Fibroblast of skin of abdomen (primary cell): Measurements from ENCODE around the gene CTXND2. TPM values are rescaled to one million over a fixed set of nuclear protein-coding genes. Genes with fewer than 3 reads are reported as not detected.
"Not testable (repeated sequence)": the region's sequence is repeated elsewhere in the genome, so short reads cannot be mapped to it uniquely, and the experiment has no call there.

ENCODE experiments used
- DNase-seq: peaks from one replicate; pipeline ENCODE4 v3.0.0-alpha.2; 2013
- polyA plus RNA-seq, 2 experiments: library from polyadenylated mRNA; unstranded; fragments of 120-200 nt; gene quantifications; one replicate each; pipeline ENCODE4 v1.2.1, GENCODE V29; 2013; ENCODE audit not compliant: insufficient read length in 2 of 2

Gene CTXND2
- not detected for polyA plus RNA-seq (2013, experiment 1 of 2; ENCODE audit: insufficient read length)
- polyA plus RNA-seq (2013, experiment 2 of 2; ENCODE audit: insufficient read length) = not detected

DNA sequence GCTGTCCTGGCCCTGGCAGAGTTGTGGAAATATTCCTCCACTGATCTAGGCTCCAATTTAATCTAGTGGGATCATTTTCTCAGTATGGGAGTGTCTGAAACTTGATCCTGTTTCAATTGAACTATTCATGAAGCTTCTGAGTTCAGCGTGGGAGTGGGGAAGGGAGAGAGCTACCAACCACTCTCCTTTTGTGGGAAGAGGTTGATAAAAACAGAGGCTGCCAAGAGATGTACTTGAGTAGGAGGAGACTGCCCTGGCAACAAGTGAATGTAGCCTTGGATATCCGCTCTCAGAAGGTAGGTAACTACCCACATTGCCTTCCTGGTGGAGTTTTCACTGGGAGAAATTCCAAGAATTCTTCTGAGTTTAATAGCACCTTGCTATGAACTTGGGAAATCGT, at the start of gene CTXND2:
TSS of gene CTXND2 (plus strand) at position 119 of the 400 bp plus-strand sequence. CDS start 25,179 bp downstream, outside the sequence.
- DNase-seq = peak; percentile 4

DNA sequence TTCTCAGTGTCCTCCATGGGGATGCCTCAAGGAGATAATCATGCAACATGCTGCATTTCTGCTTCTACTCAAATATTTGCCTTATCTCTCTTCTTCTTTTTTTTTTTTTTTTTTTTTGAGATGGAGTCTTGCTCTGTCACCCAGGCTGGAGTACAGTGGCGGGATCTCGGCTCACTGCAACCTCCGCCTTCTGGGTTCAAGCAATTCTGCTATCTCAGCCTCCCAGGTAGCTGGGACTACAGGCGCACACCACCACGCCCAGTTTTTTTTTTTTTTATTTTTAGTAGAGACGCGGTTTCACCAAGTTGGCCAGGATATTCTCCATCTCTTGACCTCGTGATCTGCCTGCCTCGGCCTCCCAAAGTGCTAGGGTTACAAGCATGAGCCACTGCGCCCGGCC, 46.1 kb upstream of the CTXND2 start:
- DNase-seq = not testable (repeated sequence)

DNA sequence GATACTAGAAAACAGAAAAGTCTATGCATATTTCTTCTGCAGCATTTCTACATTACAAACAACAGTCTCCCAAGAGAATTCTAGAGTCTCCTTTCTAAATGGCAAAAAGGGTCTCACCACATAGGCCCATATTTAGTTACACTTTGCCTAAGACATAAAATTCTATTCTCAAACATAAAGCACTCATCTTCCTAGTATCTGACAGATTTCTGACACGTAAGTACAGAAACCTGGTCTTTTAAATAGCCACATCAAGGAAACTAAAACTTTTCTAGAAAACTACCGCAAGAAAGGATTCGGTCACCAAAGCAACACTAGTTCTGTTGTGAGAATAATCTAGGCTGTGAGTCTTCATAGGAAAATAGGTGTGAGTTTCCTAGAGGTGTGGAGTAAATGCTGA, 45.3 kb upstream of the CTXND2 start:
- DNase-seq = no peak

GRCh38 chr1:150842343-150842742, 44.6 kb upstream of the CTXND2 start:
- DNase-seq = no peak

DNA sequence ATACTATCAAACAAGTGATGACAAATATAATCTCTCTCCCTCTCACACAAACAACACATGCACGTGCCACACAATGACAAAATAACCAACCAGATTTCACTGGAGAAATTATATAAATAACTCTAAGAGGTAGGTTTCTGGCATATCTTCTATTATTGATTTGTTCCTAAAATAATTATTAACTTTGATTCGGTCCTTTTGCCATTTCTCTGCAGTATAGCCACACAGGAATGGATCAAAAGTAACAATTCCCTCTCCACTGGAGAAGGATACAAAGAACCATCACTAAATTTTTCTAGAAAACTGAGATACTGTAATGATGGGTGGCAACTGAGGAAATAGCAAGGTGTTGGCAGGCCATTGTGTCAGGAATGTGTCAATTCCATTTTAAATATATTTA, 44.0 kb upstream of the CTXND2 start:
- DNase-seq = no peak

GRCh38 chr1:150843474-150843873, 43.5 kb upstream of the CTXND2 start:
- no peak for DNase-seq

- no peak for DNase-seq
These were observed 40.3 kb upstream of the CTXND2 start for GRCh38 chr1:150846473-150847146.

GRCh38 chr1:150850801-150851362, 36.1 kb upstream of the CTXND2 start:
- DNase-seq = not testable (repeated sequence)

DNA sequence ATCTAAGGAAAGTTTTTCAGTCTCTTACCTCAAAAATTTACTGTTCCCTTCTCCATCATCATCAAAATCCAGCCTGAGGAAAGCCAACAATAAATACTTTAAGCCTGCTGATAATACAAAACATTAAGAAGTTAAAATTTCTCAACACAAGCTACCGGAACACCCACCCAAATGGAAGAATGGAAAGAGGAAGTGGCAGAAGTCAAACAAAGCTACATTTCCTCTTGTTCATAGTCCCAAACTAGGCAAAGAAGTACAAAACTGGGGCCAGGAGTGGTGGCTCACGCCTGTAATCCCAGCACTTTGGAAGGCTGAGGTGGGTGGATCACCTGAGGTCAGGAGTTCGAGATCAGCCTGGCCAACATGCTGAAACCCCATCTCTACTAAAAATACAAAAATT, 34.2 kb upstream of the CTXND2 start:
- not testable (repeated sequence) for DNase-seq

GRCh38 chr1:150863724-150864123, 23.2 kb upstream of the CTXND2 start:
- no peak for DNase-seq

DNA sequence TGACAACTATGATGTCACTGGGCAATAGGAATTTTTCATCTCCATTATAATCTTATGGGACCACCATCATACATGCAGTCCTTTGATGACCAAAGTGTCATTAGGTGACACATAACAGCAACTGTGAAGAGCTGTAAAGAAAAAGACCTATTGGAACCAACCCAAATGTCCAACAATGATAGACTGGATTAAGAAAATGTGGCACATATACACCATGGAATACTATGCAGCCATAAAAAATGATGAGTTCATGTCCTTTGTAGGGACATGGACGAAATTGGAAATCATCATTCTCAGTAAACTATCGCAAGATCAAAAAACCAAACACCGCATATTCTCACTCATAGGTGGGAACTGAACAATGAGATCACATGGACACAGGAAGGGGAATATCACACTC, 22.7 kb upstream of the CTXND2 start:
- DNase-seq = not testable (repeated sequence)

DNA sequence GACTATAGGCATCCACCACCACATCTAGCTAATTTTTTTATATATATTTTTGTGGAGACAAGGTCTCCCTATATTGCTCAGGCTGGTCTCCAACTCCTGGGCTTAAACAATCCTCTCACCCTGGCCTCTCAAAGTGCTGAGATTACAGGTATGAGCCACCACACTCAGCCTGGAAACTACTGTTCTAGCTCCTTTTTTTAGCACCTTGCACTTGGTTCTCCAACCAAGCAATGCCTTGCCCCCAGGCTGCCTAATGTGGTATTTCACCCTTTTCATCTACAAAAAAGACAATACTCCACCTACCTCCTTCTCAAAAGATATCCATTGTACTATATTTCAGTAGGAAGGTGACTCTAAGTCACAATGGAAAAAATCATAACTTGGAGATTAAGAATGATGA, 17.3 kb upstream of the CTXND2 start:
- no peak for DNase-seq

- DNase-seq = no peak
These were observed 14.4 kb upstream of the CTXND2 start for GRCh38 chr1:150872572-150872971.

- DNase-seq = no peak
These were observed 13.4 kb upstream of the CTXND2 start for GRCh38 chr1:150873521-150873920.

GRCh38 chr1:150874455-150875196, 12.3 kb upstream of the CTXND2 start:
- no peak for DNase-seq

DNA sequence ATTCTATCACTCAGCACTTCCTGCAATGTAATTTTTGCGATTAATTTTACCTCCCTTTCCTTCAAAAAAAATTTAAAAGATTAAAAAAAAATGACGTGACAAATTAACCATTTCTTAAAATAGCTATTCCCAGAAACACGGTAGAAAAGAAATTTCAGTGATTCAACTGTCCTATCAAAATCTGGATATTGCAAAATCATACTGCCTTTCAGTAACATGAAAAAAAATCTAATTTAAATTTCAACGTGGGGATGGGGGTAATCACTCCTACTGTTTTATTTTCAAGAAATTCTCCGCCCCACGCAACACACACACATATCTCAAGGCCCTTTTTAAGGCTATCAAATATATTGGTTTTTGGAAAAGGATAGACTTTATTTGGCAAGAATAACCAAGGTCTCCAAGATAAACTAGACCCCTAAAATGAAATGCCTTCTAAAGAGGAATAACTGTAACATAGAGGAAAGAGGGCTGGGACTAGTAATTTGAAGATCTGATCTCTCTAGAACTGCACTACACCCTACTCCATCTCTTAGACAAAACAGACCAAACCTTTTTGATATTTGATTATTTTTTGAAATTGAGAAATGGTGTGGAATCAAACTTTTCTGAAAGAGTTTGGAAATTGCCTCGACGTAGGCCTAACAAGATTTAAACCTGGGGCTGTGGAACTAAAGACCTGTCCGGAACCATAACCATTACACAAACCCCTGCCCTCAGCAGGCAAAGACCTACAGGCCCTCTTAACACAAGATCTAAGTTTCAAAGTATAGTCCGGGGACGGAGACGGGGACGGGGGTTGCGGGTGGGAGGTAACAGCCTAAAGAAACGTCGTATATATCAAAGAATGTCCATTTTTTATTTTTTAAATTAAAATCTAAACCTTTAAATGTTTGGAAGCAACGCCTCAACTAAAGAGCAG, 11.5 kb upstream of the CTXND2 start:
- peak; percentile 4 for DNase-seq

DNA sequence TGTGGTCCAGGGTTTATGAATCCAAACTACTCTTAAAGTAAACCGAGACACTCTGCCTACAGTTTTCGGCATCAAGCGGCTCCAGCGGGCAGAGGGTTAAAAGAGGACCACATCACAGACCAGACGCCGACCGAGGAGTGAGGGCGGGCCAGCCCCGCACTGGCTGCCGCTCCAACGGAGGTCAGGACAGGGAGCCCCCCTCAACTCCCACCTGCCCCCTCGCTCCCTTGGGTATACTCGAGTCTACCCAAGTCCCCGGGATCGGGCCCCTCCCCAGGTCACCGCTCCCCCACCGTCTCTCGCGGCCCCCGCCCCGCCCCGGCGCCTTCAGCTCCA, 10.8 kb upstream of the CTXND2 start:
- DNase-seq = peak; percentile 57

- DNase-seq = peak; percentile 26
These were observed 8.0 kb upstream of the CTXND2 start for GRCh38 chr1:150878931-150879330.

- DNase-seq = peak; percentile 97
These were observed 5.4 kb upstream of the CTXND2 start for GRCh38 chr1:150881331-150882070.

DNA sequence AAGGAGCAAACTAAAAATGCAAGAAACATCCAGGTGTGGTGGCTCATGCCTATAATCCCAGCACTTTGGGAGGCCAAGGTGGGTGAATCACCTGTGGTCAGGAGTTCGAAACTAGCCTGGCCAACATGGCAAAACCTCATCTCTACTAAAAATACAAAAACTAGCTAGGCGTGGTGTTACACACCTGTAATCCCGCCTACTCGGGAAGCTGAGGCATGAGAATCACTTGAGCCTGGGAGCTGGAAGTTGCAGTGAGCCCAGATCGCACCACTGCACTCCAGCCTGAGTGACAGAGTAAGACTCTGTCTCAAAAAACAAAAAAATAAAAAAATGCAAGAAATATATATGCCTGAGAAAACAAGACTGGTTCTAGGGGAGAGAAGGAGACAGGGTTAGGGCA, 3.8 kb upstream of the CTXND2 start:
- DNase-seq = not testable (repeated sequence)

- no peak for DNase-seq
These were observed 1.8 kb downstream of the CTXND2 start for GRCh38 chr1:150888727-150889126.

GRCh38 chr1:150890033-150890416, 3.1 kb downstream of the CTXND2 start:
- DNase-seq = no peak
